ENCODE results near the gene PARP3. TPM values are rescaled to one million over a fixed set of nuclear protein-coding genes. Genes with fewer than 3 reads are reported as not detected.

The PARP3 gene
- total RNA-seq, 1 donor from 2014 or later: 1.7 TPM

GRCh38 chr3:51934139-51934850, 7.9 kb upstream of the PARP3 start:
- DNase-seq: no peak

GRCh38 chr3:51934991-51935885, 6.9 kb upstream of the PARP3 start:
- DNase-seq: no peak

- no peak for DNase-seq
These were observed 6.0 kb upstream of the PARP3 start for GRCh38 chr3:51935886-51936755.

GRCh38 chr3:51937014-51937413, 5.1 kb upstream of the PARP3 start:
- DNase-seq: no peak

GRCh38 chr3:51937611-51938450, 4.3 kb upstream of the PARP3 start:
- DNase-seq: no peak

- no peak for DNase-seq
These were observed 3.3 kb upstream of the PARP3 start for GRCh38 chr3:51938780-51939425.

- no peak for DNase-seq
These were observed 1.3 kb upstream of the PARP3 start for GRCh38 chr3:51940648-51941462.

GRCh38 chr3:51941463-51941797, 733 bp upstream of the PARP3 start:
- DNase-seq: no peak

- no peak for DNase-seq
These were observed 664 bp downstream of the PARP3 start for GRCh38 chr3:51942603-51943450.

- DNase-seq: no peak
These were observed 1.6 kb downstream of the PARP3 start for GRCh38 chr3:51943451-51944391.

GRCh38 chr3:51944451-51945021, 2.4 kb downstream of the PARP3 start:
- DNase-seq: no peak

- no peak for DNase-seq
These were observed 3.1 kb downstream of the PARP3 start for GRCh38 chr3:51945031-51945840.

GRCh38 chr3:51945926-51946705, 4.0 kb downstream of the PARP3 start:
- DNase-seq: no peak

- no peak for DNase-seq
These were observed 4.6 kb downstream of the PARP3 start for GRCh38 chr3:51946796-51947195.

GRCh38 chr3:51947215-51947900, 5.2 kb downstream of the PARP3 start:
- no peak for DNase-seq
